GM19452 (cell line): ENCODE results near the gene PADI2.

ENCODE experiments used
- ATAC-seq: cut with Tn5 transposase; IDR thresholded peaks from one replicate; pipeline ENCODE4 v1.9.1; 2021; ENCODE audit not compliant: unreplicated experiment

PADI2 gene

GRCh38 chr1:17140279-17140678 lies 21.0 kb upstream of the PADI2 start:
- ATAC-seq: no peak

- ATAC-seq: no peak
Measured at GRCh38 chr1:17139637-17140036, 20.4 kb upstream of the PADI2 start.

GRCh38 chr1:17137441-17137840 lies 18.2 kb upstream of the PADI2 start:
- no peak for ATAC-seq

GRCh38 chr1:17136936-17137335 lies 17.7 kb upstream of the PADI2 start:
- ATAC-seq: no peak

GRCh38 chr1:17136145-17136544 lies 16.9 kb upstream of the PADI2 start:
- no peak for ATAC-seq

GRCh38 chr1:17135530-17135929 lies 16.3 kb upstream of the PADI2 start:
- no peak for ATAC-seq

GRCh38 chr1:17134724-17135123 lies 15.5 kb upstream of the PADI2 start:
- ATAC-seq: no peak

GRCh38 chr1:17134034-17134433 lies 14.8 kb upstream of the PADI2 start:
- no peak for ATAC-seq

GRCh38 chr1:17130138-17130635 lies 10.9 kb upstream of the PADI2 start:
- no peak for ATAC-seq

- ATAC-seq: no peak
Measured at GRCh38 chr1:17128361-17128760, 9.1 kb upstream of the PADI2 start.

- no peak for ATAC-seq
Measured at GRCh38 chr1:17125756-17126237, 6.5 kb upstream of the PADI2 start.

GRCh38 chr1:17123196-17124045 lies 4.2 kb upstream of the PADI2 start:
- no peak for ATAC-seq

GRCh38 chr1:17122521-17123164 lies 3.4 kb upstream of the PADI2 start:
- no peak for ATAC-seq

GRCh38 chr1:17121881-17122280 lies 2.6 kb upstream of the PADI2 start:
- no peak for ATAC-seq

- no peak for ATAC-seq
Measured at GRCh38 chr1:17120962-17121837, 1.9 kb upstream of the PADI2 start.

- ATAC-seq: no peak
Measured at GRCh38 chr1:17120481-17120877, 1.2 kb upstream of the PADI2 start.

- ATAC-seq: no peak
Measured at GRCh38 chr1:17119773-17120480, 676 bp upstream of the PADI2 start.

- no peak for ATAC-seq
Measured at GRCh38 chr1:17118706-17119075, 560 bp downstream of the PADI2 start.

- no peak for ATAC-seq
Measured at GRCh38 chr1:17118268-17118667, 983 bp downstream of the PADI2 start.

- ATAC-seq: no peak
Measured at GRCh38 chr1:17117451-17118265, 1.6 kb downstream of the PADI2 start.
